ENCODE measurements around the gene AAK1.

- TF ChIP-seq CTCF (IDR thresholded peaks at IDR 0.05) (no peak), POLR2A (IDR thresholded peaks at IDR 0.05) (no peak)
Measured at GRCh38 chr2:69692424-69692823, 48.9 kb upstream of the AAK1 start.

Data from body of pancreas (tissue), 4 donors.